GM13976 (cell line): Measurements from ENCODE around the gene CRHBP.

ENCODE experiments used
- DNase-seq: peaks from one replicate; pipeline ENCODE4 v3.0.0; 2012; ENCODE audit warnings: low spot score
- CTCF ChIP-seq: IDR thresholded peaks from 2 replicates; pipeline ENCODE4 v1.5.1; 2012; ENCODE audit warnings: borderline replicate concordance, mild to moderate bottlenecking; ENCODE audit not compliant: insufficient read depth; ENCODE audit errors: extremely low read depth, missing control alignments, control extremely low read depth
- in situ Hi-C: fragments of 300-500 bp; cut with MboI; formaldehyde crosslinking; loops from one replicate; pipeline ENCODE4 v1.12.0; 2022; ENCODE audit warnings: low sequenced_read_pairs, mixed read lengths, inconsistent platforms; ENCODE audit not compliant: unreplicated experiment

CRHBP gene

GRCh38 chr5:77012601-77013000, 59.8 kb downstream of the CRHBP start:
- in situ Hi-C loops: loop anchor here (10.0 kb wide), 1 partner anchor 138 kb away; no protein-coding TSS in a partner anchor
- DNase-seq: no peak
- no peak for TF ChIP-seq CTCF

DNA sequence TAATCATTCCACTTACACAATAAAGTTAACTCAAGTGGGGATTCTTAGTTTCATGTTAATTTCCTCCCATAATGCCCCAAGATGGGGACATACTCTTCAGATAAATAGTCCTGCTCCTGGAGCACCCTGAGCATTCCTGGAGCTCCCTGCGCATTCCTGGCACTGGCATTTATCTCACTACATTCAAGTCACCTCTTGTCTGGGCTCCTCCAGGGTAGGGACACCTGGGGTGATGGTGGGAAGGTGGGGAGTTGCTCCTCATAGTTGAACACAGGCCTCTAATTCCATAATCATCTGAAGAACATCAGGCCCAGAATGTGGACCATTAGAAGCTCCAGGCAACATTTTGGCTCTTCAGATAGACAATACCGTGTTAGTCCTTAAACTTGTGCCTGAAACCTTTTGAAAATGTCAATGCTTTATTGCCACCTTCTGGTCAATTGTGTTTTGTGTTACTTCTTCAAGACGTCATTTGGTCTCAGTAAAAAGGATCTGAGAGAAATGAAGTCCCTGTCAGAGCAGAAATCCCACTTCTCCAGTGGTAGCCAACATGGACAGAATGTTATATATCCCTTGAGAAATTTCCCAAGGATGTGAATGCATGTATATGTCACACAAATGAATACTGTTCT, 63.2 kb downstream of the CRHBP start:
- DNase-seq: no peak
- in situ Hi-C loops: loop anchor here (10.0 kb wide), 1 partner anchor 141 kb away; no protein-coding TSS in a partner anchor

DNA sequence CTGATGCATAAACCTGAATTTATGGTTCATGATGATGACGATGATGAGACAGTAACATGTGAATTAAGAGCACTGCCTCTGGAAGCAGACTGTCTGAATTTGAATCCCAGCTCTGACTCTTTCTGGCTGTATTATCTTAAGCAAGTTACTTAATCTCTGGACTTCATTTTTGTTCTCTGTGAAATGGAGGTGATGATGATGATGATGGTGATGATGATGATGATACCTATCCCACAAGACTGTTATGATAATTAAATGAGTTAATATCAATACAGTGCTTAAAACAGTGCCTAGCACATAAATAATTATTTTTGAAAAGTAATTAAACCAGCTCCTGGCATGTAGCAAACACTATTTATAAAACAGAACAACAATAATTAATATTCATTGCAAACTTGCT, 64.1 kb downstream of the CRHBP start:
- TF ChIP-seq CTCF: no peak
- in situ Hi-C loops: loop anchor here (10.0 kb wide), 1 partner anchor 142 kb away; no protein-coding TSS in a partner anchor
- DNase-seq: no peak

More for the DNA sequence above, 63.2 kb downstream of the CRHBP start:
- peak; percentile 10 for TF ChIP-seq CTCF

DNA sequence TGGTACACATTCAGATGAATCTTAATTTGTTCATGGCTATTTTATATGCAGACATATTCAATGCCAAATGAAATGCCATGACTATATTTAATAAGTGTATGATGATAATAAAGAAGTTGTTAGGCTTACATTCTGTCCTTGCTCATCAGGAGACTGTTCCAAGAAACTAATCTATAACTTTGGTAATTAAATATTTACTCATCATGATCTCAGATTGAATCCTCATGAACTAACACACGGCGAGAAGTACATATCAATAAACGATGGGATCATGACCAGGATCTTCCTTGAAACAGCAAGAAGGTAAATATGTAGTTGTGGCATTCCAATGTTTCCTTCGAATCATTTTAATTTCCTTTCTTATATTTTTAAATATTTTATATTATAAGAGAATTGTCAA, 64.8 kb downstream of the CRHBP start:
- DNase-seq: no peak
- no peak for TF ChIP-seq CTCF
- in situ Hi-C loops: loop anchor here (10.0 kb wide), 1 partner anchor 143 kb away; no protein-coding TSS in a partner anchor
